HEK293 (cell line): Measurements from ENCODE around the gene PEX6.

Source experiments
- CTCF ChIA-PET: fragments of 350-600 bp; formaldehyde crosslinking; extraction: SDS; loops from one replicate; lab custom pipeline; 2021; ENCODE audit warnings: antibody characterized with exemption; lab: Yijun Ruan, JAX
- POLR2A ChIA-PET: fragments of 300-600 bp; formaldehyde crosslinking; extraction: SDS; loops from one replicate; lab custom pipeline; 2020; ENCODE audit warnings: antibody characterized with exemption, inconsistent platforms; lab: Yijun Ruan, JAX
- H3K27ac ChIP-seq: fragments of 200-500 bp; sonication (Bioruptor generic); 2 replicates; pipeline ENCODE4 v1.5.1; 2014; ENCODE audit warnings: low read depth, low read length, control low read depth, inconsistent platforms; ENCODE audit errors: extremely low read depth
- H3K36me3 ChIP-seq, 2 experiments: fragments of 200-500 bp in 1 of 2; sonication (Bioruptor generic) in 1 of 2; 1 replicate in 1 of 2; 2 replicates in 1 of 2; pipeline ENCODE4 v1.5.1; 2014 to 2017; ENCODE audit warnings: inconsistent platforms in 2 of 2, low read length in 2 of 2; ENCODE audit not compliant: control insufficient read depth in 2 of 2, insufficient read depth in 1 of 2
- H3K4me1 ChIP-seq: fragments of 200-500 bp; sonication (Bioruptor generic); 2 replicates; pipeline ENCODE4 v1.5.1; 2014; ENCODE audit warnings: mild to moderate bottlenecking, low read length, inconsistent platforms; ENCODE audit not compliant: control insufficient read depth, insufficient read depth
- H3K4me3 ChIP-seq: 2 replicates; pipeline ENCODE4 v1.5.1; 2011; ENCODE audit warnings: low read depth, mild to moderate bottlenecking, control low read depth, low read length, moderate library complexity
- H3K9me3 ChIP-seq: fragments of 200-500 bp; sonication (Bioruptor generic); 2 replicates; pipeline ENCODE4 v1.5.1; 2014; ENCODE audit warnings: low read depth, low read length, inconsistent platforms; ENCODE audit not compliant: control insufficient read depth, insufficient read depth
- BCL11B ChIP-seq: fragments of 450-650 bp; formaldehyde crosslinking; IDR thresholded peaks from 2 replicates; pipeline ENCODE4 v1.5.1; 2016; ENCODE audit warnings: low read depth, missing biosample characterization, missing genetic modification characterization
- KLF7 ChIP-seq: fragments of 450-650 bp; formaldehyde crosslinking; IDR thresholded peaks from 2 replicates; pipeline ENCODE4 v1.5.1; 2016; ENCODE audit warnings: missing biosample characterization, missing genetic modification characterization, borderline replicate concordance
- PRDM1 ChIP-seq: fragments of 450-650 bp; formaldehyde crosslinking; IDR thresholded peaks from 2 replicates; pipeline ENCODE4; 2016; ENCODE audit warnings: missing biosample characterization, missing genetic modification characterization
- REPIN1 ChIP-seq: fragments of 450-650 bp; formaldehyde crosslinking; IDR thresholded peaks from 2 replicates; pipeline ENCODE4 v1.5.1; 2017; ENCODE audit warnings: missing biosample characterization, missing genetic modification characterization, low read depth
- SALL2 ChIP-seq: fragments of 450-650 bp; formaldehyde crosslinking; IDR thresholded peaks from 2 replicates; pipeline ENCODE4 v1.5.0; 2017; ENCODE audit warnings: missing biosample characterization, mild to moderate bottlenecking, missing genetic modification characterization, borderline replicate concordance
- SCRT2 ChIP-seq: fragments of 450-650 bp; formaldehyde crosslinking; IDR thresholded peaks from 2 replicates; pipeline ENCODE4 v1.5.1; 2016; ENCODE audit warnings: missing biosample characterization, missing genetic modification characterization
- SP7 ChIP-seq: fragments of 450-650 bp; formaldehyde crosslinking; IDR thresholded peaks from 2 replicates; pipeline ENCODE4 v1.5.1; 2016; ENCODE audit warnings: missing biosample characterization, missing genetic modification characterization
- ZBTB20 ChIP-seq: fragments of 450-650 bp; formaldehyde crosslinking; IDR thresholded peaks from 2 replicates; pipeline ENCODE4 v1.5.1; 2016; ENCODE audit warnings: missing biosample characterization, missing genetic modification characterization
- ZBTB8A ChIP-seq: fragments of 450-650 bp; formaldehyde crosslinking; IDR thresholded peaks from 2 replicates; pipeline ENCODE4 v1.5.1; 2016; ENCODE audit warnings: missing biosample characterization, missing genetic modification characterization
- ZNF214 ChIP-seq: fragments of 450-650 bp; formaldehyde crosslinking; IDR thresholded peaks from 2 replicates; pipeline ENCODE4 v1.5.1; 2017; ENCODE audit warnings: missing biosample characterization, mild to moderate bottlenecking, missing genetic modification characterization, borderline replicate concordance
- ZNF239 ChIP-seq: fragments of 450-650 bp; formaldehyde crosslinking; IDR thresholded peaks from 2 replicates; pipeline ENCODE4 v1.5.1; 2016; ENCODE audit warnings: missing biosample characterization, missing genetic modification characterization
- ZNF248 ChIP-seq: fragments of 450-650 bp; formaldehyde crosslinking; IDR thresholded peaks from 2 replicates; pipeline ENCODE4 v1.5.1; 2017; ENCODE audit warnings: missing biosample characterization, missing genetic modification characterization
- ZNF335 ChIP-seq: fragments of 450-650 bp; formaldehyde crosslinking; conservative IDR thresholded peaks from 2 replicates; pipeline ENCODE4 v1.5.1; 2016; ENCODE audit warnings: missing biosample characterization, missing genetic modification characterization
- ZNF391 ChIP-seq: fragments of 450-650 bp; formaldehyde crosslinking; IDR thresholded peaks from 2 replicates; pipeline ENCODE4 v1.5.1; 2016; ENCODE audit warnings: low read depth, missing biosample characterization, missing genetic modification characterization, borderline replicate concordance
- ZNF544 ChIP-seq: fragments of 450-650 bp; formaldehyde crosslinking; IDR thresholded peaks from 2 replicates; pipeline ENCODE4 v1.5.0; 2017; ENCODE audit warnings: missing biosample characterization, missing genetic modification characterization
- ZNF560 ChIP-seq: fragments of 450-650 bp; formaldehyde crosslinking; IDR thresholded peaks from 2 replicates; pipeline ENCODE4 v1.5.1; 2017; ENCODE audit warnings: missing biosample characterization, missing genetic modification characterization, borderline replicate concordance
- ZNF777 ChIP-seq: fragments of 450-650 bp; formaldehyde crosslinking; IDR thresholded peaks from 2 replicates; pipeline ENCODE4 v1.5.1; 2017; ENCODE audit warnings: missing biosample characterization, missing genetic modification characterization, borderline replicate concordance
- ZSCAN23 ChIP-seq: fragments of 450-650 bp; formaldehyde crosslinking; IDR thresholded peaks from 2 replicates; pipeline ENCODE4 v1.5.1; 2016; ENCODE audit warnings: missing biosample characterization, missing genetic modification characterization
- ZSCAN30 ChIP-seq: fragments of 450-650 bp; IDR thresholded peaks from 2 replicates; pipeline ENCODE4 v1.5.1; 2018; ENCODE audit warnings: missing biosample characterization, mild to moderate bottlenecking, missing genetic modification characterization, moderate library complexity
- TF ChIP-seq, protein P1 (sequence below): fragments of 450-650 bp; formaldehyde crosslinking; IDR thresholded peaks from 2 replicates; pipeline ENCODE4 v1.5.1; 2016; ENCODE audit warnings: missing biosample characterization, missing genetic modification characterization
- TF ChIP-seq, protein P2 (sequence below): fragments of 450-650 bp; formaldehyde crosslinking; IDR thresholded peaks from 2 replicates; pipeline ENCODE4 v1.5.1; 2016; ENCODE audit warnings: missing biosample characterization, missing genetic modification characterization
- TF ChIP-seq, protein P3 (sequence below): fragments of 450-650 bp; formaldehyde crosslinking; IDR thresholded peaks from 2 replicates; pipeline ENCODE4 v1.5.1; 2017; ENCODE audit warnings: missing biosample characterization, missing genetic modification characterization
- TF ChIP-seq, protein P4 (sequence below): fragments of 450-650 bp; formaldehyde crosslinking; IDR thresholded peaks from 2 replicates; pipeline ENCODE4 v1.5.1; 2016; ENCODE audit warnings: missing biosample characterization, missing genetic modification characterization, borderline replicate concordance

The PEX6 gene

DNA sequence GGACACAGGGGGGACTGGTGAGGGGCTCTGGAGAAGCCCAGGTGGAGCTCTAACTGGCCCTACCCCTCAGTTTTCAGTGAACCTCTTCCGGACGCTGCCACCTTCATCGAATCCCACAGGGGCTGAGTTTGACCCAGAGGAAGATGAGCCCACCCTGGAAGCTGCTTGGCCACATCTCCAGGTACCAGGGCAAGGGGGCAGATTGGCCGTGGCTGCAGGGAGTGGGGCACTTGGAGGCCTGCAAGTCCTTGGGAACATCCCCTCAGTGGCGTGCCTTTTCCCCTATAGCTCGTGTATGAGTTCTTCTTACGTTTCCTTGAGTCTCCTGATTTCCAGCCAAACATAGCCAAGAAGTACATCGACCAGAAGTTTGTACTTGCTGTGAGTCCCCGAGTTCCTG is 28.1 kb upstream of the PEX6 start:
- Histone ChIP-seq H3K9me3 (no peaks in the 10 kb centered on the region), H3K36me3 (peaks cover 46 to 67% of the 10 kb centered on the region in 2 experiments), H3K4me3 (no peak overlapping the region), H3K27ac (no peak overlapping the region)
- CTCF ChIA-PET, result interaction anchor here (0.6 to 4.5 kb wide), 6 partner anchors 19 to 499 kb away, joined by 3 to 30 read pairs (median 4); partner anchors contain the start of gene DNPH1
- POLR2A ChIA-PET, result interaction anchor here (1.5 to 1.9 kb wide), 3 partner anchors 11 to 28 kb away, joined by 3 to 10 read pairs (median 6); partner anchors contain the start of genes PEX6 and PPP2R5D
- no peak for TF ChIP-seq ZNF560
- TF ChIP-seq ZNF239 (tag by site-specific recombination), result no peak
- no peak for TF ChIP-seq ZNF544 (tag by site-specific recombination)
- TF ChIP-seq, protein P1, sequence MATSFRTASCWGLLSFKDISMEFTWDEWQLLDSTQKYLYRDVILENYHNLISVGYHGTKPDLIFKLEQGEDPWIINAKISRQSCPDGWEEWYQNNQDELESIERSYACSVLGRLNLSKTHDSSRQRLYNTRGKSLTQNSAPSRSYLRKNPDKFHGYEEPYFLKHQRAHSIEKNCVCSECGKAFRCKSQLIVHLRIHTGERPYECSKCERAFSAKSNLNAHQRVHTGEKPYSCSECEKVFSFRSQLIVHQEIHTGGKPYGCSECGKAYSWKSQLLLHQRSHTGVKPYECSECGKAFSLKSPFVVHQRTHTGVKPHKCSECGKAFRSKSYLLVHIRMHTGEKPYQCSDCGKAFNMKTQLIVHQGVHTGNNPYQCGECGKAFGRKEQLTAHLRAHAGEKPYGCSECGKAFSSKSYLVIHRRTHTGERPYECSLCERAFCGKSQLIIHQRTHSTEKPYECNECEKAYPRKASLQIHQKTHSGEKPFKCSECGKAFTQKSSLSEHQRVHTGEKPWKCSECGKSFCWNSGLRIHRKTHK (tag by site-specific recombination), result no peak
- no peak for TF ChIP-seq ZNF248 (tag by site-specific recombination)
- TF ChIP-seq SP7 (tag by site-specific recombination), result no peak
- no peak for TF ChIP-seq ZNF777 (tag by site-specific recombination)
- TF ChIP-seq ZBTB20 (tag by site-specific recombination), result no peak
- TF ChIP-seq ZNF214, result no peak
- no peak for TF ChIP-seq ZNF335
- TF ChIP-seq SALL2 (tag by site-specific recombination), result no peak
- TF ChIP-seq, protein P2, sequence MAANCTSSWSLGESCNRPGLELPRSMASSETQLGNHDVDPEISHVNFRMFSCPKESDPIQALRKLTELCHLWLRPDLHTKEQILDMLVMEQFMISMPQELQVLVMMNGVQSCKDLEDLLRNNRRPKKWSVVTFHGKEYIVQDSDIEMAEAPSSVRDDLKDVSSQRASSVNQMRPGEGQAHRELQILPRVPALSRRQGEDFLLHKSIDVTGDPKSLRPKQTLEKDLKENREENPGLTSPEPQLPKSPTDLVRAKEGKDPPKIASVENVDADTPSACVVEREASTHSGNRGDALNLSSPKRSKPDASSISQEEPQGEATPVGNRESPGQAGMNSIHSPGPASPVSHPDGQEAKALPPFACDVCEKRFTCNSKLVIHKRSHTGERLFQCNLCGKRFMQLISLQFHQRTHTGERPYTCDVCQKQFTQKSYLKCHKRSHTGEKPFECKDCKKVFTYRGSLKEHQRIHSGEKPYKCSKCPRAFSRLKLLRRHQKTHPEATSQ (tag by site-specific recombination), result no peak
- no peak for TF ChIP-seq ZBTB8A
- no peak for TF ChIP-seq ZNF391 (tag by site-specific recombination)
- no peak for TF ChIP-seq ZSCAN23 (tag by site-specific recombination)
- TF ChIP-seq, all 188 proteins: peak for 0
- 0 out of 2 replicates have a peak, but pooled peaks cover under 1% of the 10 kb centered on the region for H3K4me1 ChIP-seq

DNA sequence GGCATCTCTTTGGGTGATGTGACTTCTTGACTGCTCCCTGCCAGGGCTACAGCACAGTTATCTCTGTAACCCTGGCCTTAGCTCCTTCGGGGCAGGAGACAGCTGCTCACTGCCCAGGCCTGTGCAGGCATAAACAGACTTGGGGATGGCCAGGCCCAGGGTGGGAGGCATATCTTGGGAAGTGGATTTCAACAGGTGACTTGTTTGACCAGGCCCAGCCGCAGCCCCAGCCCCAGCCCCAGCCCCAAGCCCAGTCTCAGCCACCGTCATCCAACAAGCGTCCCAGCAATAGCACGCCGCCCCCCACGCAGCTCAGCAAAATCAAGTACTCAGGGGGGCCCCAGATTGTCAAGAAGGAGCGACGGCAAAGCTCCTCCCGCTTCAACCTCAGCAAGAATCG is 27.3 kb upstream of the PEX6 start:
- ChIA-PET CTCF (interaction anchor here (0.6 to 0.8 kb wide), 3 partner anchors 94 to 502 kb away, joined by 3 to 5 read pairs (median 4); no protein-coding TSS in a partner anchor), POLR2A (interaction anchor here (1.5 to 1.7 kb wide), 3 partner anchors 10 to 22 kb away, joined by 3 to 11 read pairs (median 10); partner anchors contain the start of gene PPP2R5D)
- peaks cover 46 to 58% of the 10 kb centered on the region in 2 experiments for H3K36me3 ChIP-seq

More for the DNA sequence above, 27.3 kb upstream of the PEX6 start:
- no peak overlapping the region for H3K4me3 ChIP-seq
- TF ChIP-seq REPIN1 (tag by site-specific recombination) (no peak), ZSCAN30 (no peak), ZNF248 (tag by site-specific recombination) (no peak), BCL11B (tag by site-specific recombination) (no peak), PRDM1 (tag by site-specific recombination) (no peak), KLF7 (tag by site-specific recombination) (no peak), SCRT2 (tag by site-specific recombination) (peak; percentile 85)
- TF ChIP-seq, protein P3, sequence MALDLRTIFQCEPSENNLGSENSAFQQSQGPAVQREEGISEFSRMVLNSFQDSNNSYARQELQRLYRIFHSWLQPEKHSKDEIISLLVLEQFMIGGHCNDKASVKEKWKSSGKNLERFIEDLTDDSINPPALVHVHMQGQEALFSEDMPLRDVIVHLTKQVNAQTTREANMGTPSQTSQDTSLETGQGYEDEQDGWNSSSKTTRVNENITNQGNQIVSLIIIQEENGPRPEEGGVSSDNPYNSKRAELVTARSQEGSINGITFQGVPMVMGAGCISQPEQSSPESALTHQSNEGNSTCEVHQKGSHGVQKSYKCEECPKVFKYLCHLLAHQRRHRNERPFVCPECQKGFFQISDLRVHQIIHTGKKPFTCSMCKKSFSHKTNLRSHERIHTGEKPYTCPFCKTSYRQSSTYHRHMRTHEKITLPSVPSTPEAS, result no peak
- TF ChIP-seq, protein P4, sequence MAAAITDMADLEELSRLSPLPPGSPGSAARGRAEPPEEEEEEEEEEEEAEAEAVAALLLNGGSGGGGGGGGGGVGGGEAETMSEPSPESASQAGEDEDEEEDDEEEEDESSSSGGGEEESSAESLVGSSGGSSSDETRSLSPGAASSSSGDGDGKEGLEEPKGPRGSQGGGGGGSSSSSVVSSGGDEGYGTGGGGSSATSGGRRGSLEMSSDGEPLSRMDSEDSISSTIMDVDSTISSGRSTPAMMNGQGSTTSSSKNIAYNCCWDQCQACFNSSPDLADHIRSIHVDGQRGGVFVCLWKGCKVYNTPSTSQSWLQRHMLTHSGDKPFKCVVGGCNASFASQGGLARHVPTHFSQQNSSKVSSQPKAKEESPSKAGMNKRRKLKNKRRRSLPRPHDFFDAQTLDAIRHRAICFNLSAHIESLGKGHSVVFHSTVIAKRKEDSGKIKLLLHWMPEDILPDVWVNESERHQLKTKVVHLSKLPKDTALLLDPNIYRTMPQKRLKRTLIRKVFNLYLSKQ (tag by site-specific recombination), result no peak
- H3K27ac ChIP-seq, result no peak overlapping the region
- H3K4me1 ChIP-seq, result no peaks in the 10 kb centered on the region
- no peaks in the 10 kb centered on the region for H3K9me3 ChIP-seq
